Upper lobe of right lung (tissue), 1 donor: ENCODE results near the gene NFASC. TPM values are rescaled to one million over a fixed set of nuclear protein-coding genes. Genes with fewer than 3 reads are reported as not detected.
A peak's percentile ranks its signal among the peaks of the same experiment; 100 is the strongest.

Experiments used
- ATAC-seq: fragments of 200-7000 bp; cut with Tn5 transposase; one replicate; pipeline ENCODE4 v1.9.1; 2020; ENCODE audit warnings: mild to moderate bottlenecking, moderate library complexity
- DNase-seq: peaks from one replicate; pipeline ENCODE4 v3.0.0-alpha.2; 2020
- H3K27ac ChIP-seq: fragments of 200-600 bp; one replicate; pipeline ENCODE4 v1.8.0; 2022
- H3K27me3 ChIP-seq: fragments of 200-600 bp; one replicate; pipeline ENCODE4 v1.8.0; 2022; ENCODE audit warnings: mild to moderate bottlenecking
- H3K36me3 ChIP-seq: fragments of 200-600 bp; one replicate; pipeline ENCODE4 v1.8.0; 2022
- H3K4me1 ChIP-seq: fragments of 200-600 bp; one replicate; pipeline ENCODE4 v1.8.0; 2022
- H3K4me3 ChIP-seq: fragments of 200-600 bp; one replicate; pipeline ENCODE4 v1.8.0; 2022; ENCODE audit warnings: mild to moderate bottlenecking
- H3K9me3 ChIP-seq: fragments of 200-600 bp; one replicate; pipeline ENCODE4 v1.8.0; 2022
- intact Hi-C: fragments of 100-400 bp; cut with DNase I; formaldehyde crosslinking; loops from one replicate; pipeline ENCODE4 v1.11.0; 2022
- total RNA-seq: library from RNA; stranded (reverse); fragmentation: NEBNext Ultra II Directional; extraction: Animal tissue kit (Norgen Biotek cat#: 25700); gene quantifications from one replicate; pipeline ENCODE4 v1.2.1, GENCODE V29; 2021
- TF ChIP-seq, protein P1 (sequence below): fragments of 200-600 bp; IDR thresholded peaks from one replicate; pipeline ENCODE4 v1.8.0; 2022; ENCODE audit warnings: antibody characterized with exemption
- donor health status: DM: no; HTN: yes; CAD: no; lungs with severe emphysema.

The NFASC gene
- total RNA-seq, 1 donor from 2014 or later: 24.1 TPM

DNA sequence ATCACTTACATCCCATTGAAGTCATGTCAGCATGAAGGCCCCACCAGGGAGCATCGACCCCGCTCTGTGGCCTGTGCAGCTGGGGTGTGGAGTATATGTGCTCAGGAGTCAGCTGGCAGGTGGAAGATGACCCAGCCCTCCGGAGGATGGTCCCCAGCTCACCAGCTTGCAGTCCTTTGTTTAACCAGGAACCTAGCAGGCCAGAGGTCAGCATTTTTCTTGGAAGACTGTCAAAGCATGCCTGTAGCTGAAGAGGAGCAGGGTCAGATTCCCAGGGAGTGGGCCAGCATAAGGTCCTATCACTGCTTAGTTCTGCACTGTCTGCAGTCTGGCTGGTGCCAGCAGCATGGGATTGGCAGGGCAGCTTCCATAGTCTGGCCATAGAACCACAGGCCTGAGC lies 12.7 kb downstream of the NFASC start:
- H3K9me3 ChIP-seq: no peaks in the 10 kb centered on the region
- no peaks in the 10 kb centered on the region for H3K27me3 ChIP-seq
- no peak overlapping the region for H3K27ac ChIP-seq
- H3K4me1 ChIP-seq: peaks cover 7% of the 10 kb centered on the region
- intact Hi-C loops: no loop called here
- H3K36me3 ChIP-seq: no peaks in the 10 kb centered on the region
- TF ChIP-seq, protein P1, sequence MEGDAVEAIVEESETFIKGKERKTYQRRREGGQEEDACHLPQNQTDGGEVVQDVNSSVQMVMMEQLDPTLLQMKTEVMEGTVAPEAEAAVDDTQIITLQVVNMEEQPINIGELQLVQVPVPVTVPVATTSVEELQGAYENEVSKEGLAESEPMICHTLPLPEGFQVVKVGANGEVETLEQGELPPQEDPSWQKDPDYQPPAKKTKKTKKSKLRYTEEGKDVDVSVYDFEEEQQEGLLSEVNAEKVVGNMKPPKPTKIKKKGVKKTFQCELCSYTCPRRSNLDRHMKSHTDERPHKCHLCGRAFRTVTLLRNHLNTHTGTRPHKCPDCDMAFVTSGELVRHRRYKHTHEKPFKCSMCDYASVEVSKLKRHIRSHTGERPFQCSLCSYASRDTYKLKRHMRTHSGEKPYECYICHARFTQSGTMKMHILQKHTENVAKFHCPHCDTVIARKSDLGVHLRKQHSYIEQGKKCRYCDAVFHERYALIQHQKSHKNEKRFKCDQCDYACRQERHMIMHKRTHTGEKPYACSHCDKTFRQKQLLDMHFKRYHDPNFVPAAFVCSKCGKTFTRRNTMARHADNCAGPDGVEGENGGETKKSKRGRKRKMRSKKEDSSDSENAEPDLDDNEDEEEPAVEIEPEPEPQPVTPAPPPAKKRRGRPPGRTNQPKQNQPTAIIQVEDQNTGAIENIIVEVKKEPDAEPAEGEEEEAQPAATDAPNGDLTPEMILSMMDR: no peak
- ATAC-seq: no peak
- no peak overlapping the region for H3K4me3 ChIP-seq
- no peak for DNase-seq

DNA sequence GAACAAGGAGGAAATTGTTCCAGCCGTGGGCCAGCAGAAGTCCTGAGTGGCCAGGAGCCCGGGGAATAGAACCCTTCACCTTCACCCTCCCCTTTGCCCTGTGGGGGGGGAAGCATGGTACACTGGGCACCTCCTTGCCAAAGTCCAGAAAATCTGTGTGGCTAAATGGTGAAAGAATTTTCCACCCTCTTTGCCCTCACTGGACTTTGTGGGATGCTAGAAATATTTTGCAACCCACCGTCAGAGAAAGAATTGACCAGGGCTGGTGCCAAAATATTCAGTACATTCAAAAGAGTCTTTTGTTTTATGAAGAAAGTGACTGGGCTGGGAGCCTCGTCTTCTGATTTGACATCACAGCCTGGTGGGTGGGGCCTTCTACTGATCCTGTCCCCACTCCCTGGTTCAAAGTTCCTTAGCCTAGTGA lies 14.6 kb downstream of the NFASC start:
- TF ChIP-seq, protein P1: no peak
- Histone ChIP-seq H3K4me1 (peaks cover 7% of the 10 kb centered on the region), H3K36me3 (no peaks in the 10 kb centered on the region), H3K27me3 (no peaks in the 10 kb centered on the region), H3K4me3 (no peak overlapping the region), H3K9me3 (no peaks in the 10 kb centered on the region), H3K27ac (peak overlapping the region; percentile 31)
- intact Hi-C loops: no loop called here
- ATAC-seq: no peak
- no peak for DNase-seq

DNA sequence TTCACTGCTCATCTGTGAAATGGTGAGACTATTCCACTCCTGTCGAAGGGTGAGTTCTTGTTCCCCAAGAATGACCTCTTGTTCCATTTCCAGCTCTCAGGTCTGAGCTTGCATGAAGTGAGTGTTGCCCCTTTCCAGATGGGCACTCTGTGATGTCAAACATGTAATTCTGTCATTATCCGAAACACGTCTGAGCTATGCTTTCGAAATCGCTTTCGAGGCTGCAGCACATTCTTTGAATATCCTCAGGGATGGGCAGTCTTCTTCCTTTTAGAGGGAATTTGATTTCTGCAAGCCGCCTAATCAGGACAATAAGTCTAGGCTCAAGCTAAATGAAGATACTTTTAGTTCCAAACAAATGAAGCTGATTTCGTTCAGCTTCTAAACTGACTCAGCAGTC lies 15.1 kb downstream of the NFASC start:
- TF ChIP-seq, protein P1: no peak

DNA sequence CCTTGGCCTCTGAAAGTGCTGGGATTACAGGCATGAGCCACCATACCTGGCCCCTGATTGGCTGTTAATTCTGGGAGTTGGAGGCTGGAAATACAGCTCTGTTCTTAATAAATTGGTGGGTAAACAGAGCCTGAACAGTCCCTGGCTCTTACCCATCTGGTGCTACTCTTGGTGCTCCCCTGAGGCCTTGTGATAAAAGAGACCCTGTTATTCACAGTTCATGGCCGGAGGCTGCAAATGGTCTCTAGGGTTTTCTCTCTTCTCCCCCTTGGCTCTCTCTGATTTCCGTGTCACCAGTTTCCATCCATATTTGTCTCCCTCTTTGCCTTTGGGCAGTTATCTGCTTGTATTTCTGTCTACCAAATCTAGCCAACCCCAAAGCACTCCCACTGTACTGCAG lies 17.2 kb downstream of the NFASC start:
- H3K36me3 ChIP-seq: no peaks in the 10 kb centered on the region
- H3K27me3 ChIP-seq: no peaks in the 10 kb centered on the region
- H3K4me1 ChIP-seq: no peaks in the 10 kb centered on the region
- no peak for ATAC-seq
- no peaks in the 10 kb centered on the region for H3K9me3 ChIP-seq
- H3K27ac ChIP-seq: no peak overlapping the region
- TF ChIP-seq, protein P1: no peak
- DNase-seq: no peak
- no peak overlapping the region for H3K4me3 ChIP-seq
- intact Hi-C loops: no loop called here

More for the DNA sequence above, 15.1 kb downstream of the NFASC start:
- Histone ChIP-seq H3K4me3 (no peak overlapping the region), H3K27ac (no peak overlapping the region), H3K9me3 (no peaks in the 10 kb centered on the region), H3K27me3 (no peaks in the 10 kb centered on the region), H3K36me3 (no peaks in the 10 kb centered on the region), H3K4me1 (peaks cover 4% of the 10 kb centered on the region)
- intact Hi-C loops: no loop called here
- ATAC-seq (peak; percentile 24), DNase-seq (no peak)

DNA sequence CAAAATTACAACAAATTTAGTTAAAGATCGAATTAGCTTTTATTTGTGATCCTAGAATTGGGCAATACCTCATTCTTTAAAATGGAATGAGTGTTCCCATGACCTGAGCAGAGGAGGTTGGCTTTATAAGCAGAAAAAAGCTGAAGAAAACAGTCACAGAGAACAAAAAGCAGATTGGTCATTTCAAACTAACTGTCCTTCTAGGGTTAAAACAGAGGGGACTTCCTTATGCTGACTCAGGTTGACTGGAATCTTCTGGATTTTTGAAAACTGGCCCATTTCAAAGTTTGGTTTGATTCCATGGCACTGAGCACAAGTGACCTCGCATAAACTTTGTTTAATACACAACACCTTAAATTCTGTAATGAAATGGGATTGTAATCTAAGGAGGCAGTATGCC lies 17.6 kb downstream of the NFASC start:
- Histone ChIP-seq H3K4me3 (no peak overlapping the region), H3K4me1 (no peaks in the 10 kb centered on the region), H3K9me3 (no peaks in the 10 kb centered on the region), H3K27ac (no peak overlapping the region), H3K36me3 (no peaks in the 10 kb centered on the region), H3K27me3 (no peaks in the 10 kb centered on the region)
- TF ChIP-seq, protein P1: no peak
- DNase-seq (no peak), ATAC-seq (no peak)
- intact Hi-C loops: no loop called here
